Central memory CD8-positive, alpha-beta T cell (primary cell): ENCODE measurements around the gene DNAJC15.

Experiments used
- ATAC-seq: fragments of 150-1000 bp; cut with Tn5 transposase; replicated peaks from 2 replicates; pipeline ENCODE4 v1.10.0; 2022; ENCODE audit warnings: mild to moderate bottlenecking, moderate FRiP score, moderate number of reproducible peaks; ENCODE audit not compliant: poor library complexity, severe bottlenecking; ENCODE audit errors: extremely low read depth
- DNase-seq, 2 donors: peaks; one replicate each; pipeline ENCODE4 v3.0.0; 2021; ENCODE audit warnings: low spot score in 2 of 2
- H3K27ac Mint-ChIP-seq: one replicate; pipeline ENCODE4 v1.8.0; 2022; ENCODE audit warnings: low read depth, mild to moderate bottlenecking, moderate library complexity, mixed read lengths
- H3K27me3 Mint-ChIP-seq: one replicate; pipeline ENCODE4 v1.8.0; 2022; ENCODE audit warnings: mixed read lengths
- H3K36me3 Mint-ChIP-seq: one replicate; pipeline ENCODE4 v1.8.0; 2022; ENCODE audit warnings: mild to moderate bottlenecking, moderate library complexity, mixed read lengths; ENCODE audit not compliant: insufficient read depth
- H3K4me1 Mint-ChIP-seq: one replicate; pipeline ENCODE4 v1.8.0; 2022; ENCODE audit warnings: mixed read lengths
- H3K4me3 Mint-ChIP-seq: one replicate; pipeline ENCODE4 v1.8.0; 2022; ENCODE audit warnings: mild to moderate bottlenecking, moderate library complexity, mixed read lengths
- H3K9me3 Mint-ChIP-seq: one replicate; pipeline ENCODE4 v1.8.0; 2022; ENCODE audit warnings: mixed read lengths

The DNAJC15 gene

GRCh38 chr13:43111559-43112400 lies 88.4 kb downstream of the DNAJC15 start:
- Mint-ChIP-seq H3K27ac (no peak overlapping the region), H3K27me3 (no peaks in the 10 kb centered on the region), H3K36me3 (peaks cover 5% of the 10 kb centered on the region), H3K4me1 (no peaks in the 10 kb centered on the region), H3K9me3 (no peaks in the 10 kb centered on the region), H3K4me3 (no peak overlapping the region)
- ATAC-seq (no peak), DNase-seq (no peak)

- H3K9me3 Mint-ChIP-seq: no peaks in the 10 kb centered on the region
- no peak overlapping the region for H3K4me3 Mint-ChIP-seq
- H3K27me3 Mint-ChIP-seq: peaks cover 4% of the 10 kb centered on the region
- no peak for DNase-seq
- no peak for ATAC-seq
- no peaks in the 10 kb centered on the region for H3K4me1 Mint-ChIP-seq
- peaks cover 1% of the 10 kb centered on the region for H3K36me3 Mint-ChIP-seq
- H3K27ac Mint-ChIP-seq: no peak overlapping the region
Measured at GRCh38 chr13:43113603-43114002, 90.2 kb downstream of the DNAJC15 start.

GRCh38 chr13:43114504-43114903 lies 91.1 kb downstream of the DNAJC15 start:
- Mint-ChIP-seq H3K9me3 (no peaks in the 10 kb centered on the region), H3K4me1 (no peaks in the 10 kb centered on the region), H3K27ac (no peak overlapping the region), H3K27me3 (peaks cover 13% of the 10 kb centered on the region), H3K36me3 (peaks cover 1% of the 10 kb centered on the region), H3K4me3 (no peak overlapping the region)
- DNase-seq: no peak
- no peak for ATAC-seq

- DNase-seq: no peak
- Mint-ChIP-seq H3K27me3 (peaks cover 15% of the 10 kb centered on the region), H3K4me1 (no peaks in the 10 kb centered on the region), H3K9me3 (no peaks in the 10 kb centered on the region), H3K36me3 (no peaks in the 10 kb centered on the region), H3K27ac (no peak overlapping the region), H3K4me3 (no peak overlapping the region)
- ATAC-seq: no peak
Measured at GRCh38 chr13:43115141-43115540, 91.8 kb downstream of the DNAJC15 start.

- no peak for ATAC-seq
- no peak overlapping the region for H3K4me3 Mint-ChIP-seq
- no peak for DNase-seq
- no peaks in the 10 kb centered on the region for H3K36me3 Mint-ChIP-seq
- peaks cover 21% of the 10 kb centered on the region for H3K27me3 Mint-ChIP-seq
- H3K9me3 Mint-ChIP-seq: no peaks in the 10 kb centered on the region
- no peaks in the 10 kb centered on the region for H3K4me1 Mint-ChIP-seq
- H3K27ac Mint-ChIP-seq: no peak overlapping the region
Measured at GRCh38 chr13:43116242-43116641, 92.9 kb downstream of the DNAJC15 start.

GRCh38 chr13:43118521-43118920 lies 95.1 kb downstream of the DNAJC15 start:
- no peaks in the 10 kb centered on the region for H3K36me3 Mint-ChIP-seq
- H3K4me1 Mint-ChIP-seq: no peaks in the 10 kb centered on the region
- no peak overlapping the region for H3K4me3 Mint-ChIP-seq
- H3K9me3 Mint-ChIP-seq: no peaks in the 10 kb centered on the region
- no peak overlapping the region for H3K27ac Mint-ChIP-seq
- DNase-seq (no peak), ATAC-seq (no peak)
- peaks cover 32% of the 10 kb centered on the region for H3K27me3 Mint-ChIP-seq

- DNase-seq (no peak), ATAC-seq (no peak)
- H3K9me3 Mint-ChIP-seq: no peaks in the 10 kb centered on the region
- H3K36me3 Mint-ChIP-seq: no peaks in the 10 kb centered on the region
- peaks cover 32% of the 10 kb centered on the region for H3K27me3 Mint-ChIP-seq
- H3K4me1 Mint-ChIP-seq: no peaks in the 10 kb centered on the region
- H3K4me3 Mint-ChIP-seq: no peak overlapping the region
- H3K27ac Mint-ChIP-seq: no peak overlapping the region
Measured at GRCh38 chr13:43119206-43119605, 95.8 kb downstream of the DNAJC15 start.

GRCh38 chr13:43122791-43123190 lies 99.4 kb downstream of the DNAJC15 start:
- DNase-seq: no peak
- H3K27ac Mint-ChIP-seq: no peak overlapping the region
- no peaks in the 10 kb centered on the region for H3K9me3 Mint-ChIP-seq
- no peak overlapping the region for H3K4me3 Mint-ChIP-seq
- H3K27me3 Mint-ChIP-seq: peaks cover 32% of the 10 kb centered on the region
- H3K36me3 Mint-ChIP-seq: no peaks in the 10 kb centered on the region
- H3K4me1 Mint-ChIP-seq: peaks cover 5% of the 10 kb centered on the region
- ATAC-seq: no peak

- no peak overlapping the region for H3K4me3 Mint-ChIP-seq
- H3K4me1 Mint-ChIP-seq: peaks cover 11% of the 10 kb centered on the region
- no peaks in the 10 kb centered on the region for H3K9me3 Mint-ChIP-seq
- no peaks in the 10 kb centered on the region for H3K36me3 Mint-ChIP-seq
- H3K27me3 Mint-ChIP-seq: peaks cover 25% of the 10 kb centered on the region
- DNase-seq: no peak
- H3K27ac Mint-ChIP-seq: no peak overlapping the region
- ATAC-seq: no peak
Measured at GRCh38 chr13:43123856-43124255, 100.5 kb downstream of the DNAJC15 start.

- Mint-ChIP-seq H3K9me3 (no peaks in the 10 kb centered on the region), H3K27ac (no peak overlapping the region), H3K27me3 (peaks cover 18% of the 10 kb centered on the region), H3K4me3 (no peak overlapping the region), H3K4me1 (peaks cover 11% of the 10 kb centered on the region), H3K36me3 (no peaks in the 10 kb centered on the region)
- ATAC-seq (no peak), DNase-seq (no peak)
Measured at GRCh38 chr13:43124490-43124889, 101.1 kb downstream of the DNAJC15 start.

GRCh38 chr13:43126420-43126819 lies 103.0 kb downstream of the DNAJC15 start:
- H3K9me3 Mint-ChIP-seq: no peaks in the 10 kb centered on the region
- peaks cover 9% of the 10 kb centered on the region for H3K27me3 Mint-ChIP-seq
- H3K36me3 Mint-ChIP-seq: no peaks in the 10 kb centered on the region
- ATAC-seq (no peak), DNase-seq (no peak)
- H3K27ac Mint-ChIP-seq: no peak overlapping the region
- no peak overlapping the region for H3K4me3 Mint-ChIP-seq
- H3K4me1 Mint-ChIP-seq: peaks cover 11% of the 10 kb centered on the region

- H3K4me1 Mint-ChIP-seq: peaks cover 11% of the 10 kb centered on the region
- H3K36me3 Mint-ChIP-seq: no peaks in the 10 kb centered on the region
- no peak overlapping the region for H3K4me3 Mint-ChIP-seq
- H3K9me3 Mint-ChIP-seq: no peaks in the 10 kb centered on the region
- H3K27me3 Mint-ChIP-seq: peaks cover under 1% of the 10 kb centered on the region
- DNase-seq: no peak
- no peak for ATAC-seq
- no peak overlapping the region for H3K27ac Mint-ChIP-seq
Measured at GRCh38 chr13:43127103-43127798, 103.9 kb downstream of the DNAJC15 start.

- H3K27ac Mint-ChIP-seq: no peak overlapping the region
- no peaks in the 10 kb centered on the region for H3K9me3 Mint-ChIP-seq
- DNase-seq (no peak), ATAC-seq (no peak)
- H3K36me3 Mint-ChIP-seq: no peaks in the 10 kb centered on the region
- H3K4me1 Mint-ChIP-seq: peaks cover 11% of the 10 kb centered on the region
- no peaks in the 10 kb centered on the region for H3K27me3 Mint-ChIP-seq
- no peak overlapping the region for H3K4me3 Mint-ChIP-seq
Measured at GRCh38 chr13:43127827-43128226, 104.4 kb downstream of the DNAJC15 start.
